ENCODE measurements around the gene KSR1.

KSR1 gene

GRCh38 chr17:27506348-27507218 lies 50.3 kb downstream of the KSR1 start:
- no peak for DNase-seq (ENCODE audit: low read depth, low spot score)
- H3K27ac ChIP-seq = no peak overlapping the region

GRCh38 chr17:27511168-27511883 lies 55.1 kb downstream of the KSR1 start:
- no peak overlapping the region for H3K27ac ChIP-seq
- no peak for DNase-seq (ENCODE audit: low read depth, low spot score)

GRCh38 chr17:27512031-27512430 lies 55.8 kb downstream of the KSR1 start:
- no peak for DNase-seq (ENCODE audit: low read depth, low spot score)
- H3K27ac ChIP-seq = no peak overlapping the region

- no peak for DNase-seq (ENCODE audit: low read depth, low spot score)
- no peak overlapping the region for H3K27ac ChIP-seq
Measured at GRCh38 chr17:27512511-27513346, 56.5 kb downstream of the KSR1 start.

GRCh38 chr17:27513849-27514248 lies 57.6 kb downstream of the KSR1 start:
- no peak overlapping the region for H3K27ac ChIP-seq
- DNase-seq (ENCODE audit: low read depth, low spot score) = no peak

GRCh38 chr17:27514595-27515413 lies 58.6 kb downstream of the KSR1 start:
- no peak for DNase-seq (ENCODE audit: low read depth, low spot score)
- H3K27ac ChIP-seq = no peak overlapping the region

- DNase-seq (ENCODE audit: low read depth, low spot score) = no peak
- H3K27ac ChIP-seq = no peak overlapping the region
Measured at GRCh38 chr17:27518048-27518447, 61.8 kb downstream of the KSR1 start.

- DNase-seq (ENCODE audit: low read depth, low spot score) = no peak
- no peak overlapping the region for H3K27ac ChIP-seq
Measured at GRCh38 chr17:27518545-27519521, 62.6 kb downstream of the KSR1 start.

- no peak for DNase-seq (ENCODE audit: low read depth, low spot score)
- no peak overlapping the region for H3K27ac ChIP-seq
Measured at GRCh38 chr17:27519550-27519949, 63.3 kb downstream of the KSR1 start.

GRCh38 chr17:27520491-27521185 lies 64.4 kb downstream of the KSR1 start:
- no peak for DNase-seq (ENCODE audit: low read depth, low spot score)
- H3K27ac ChIP-seq = no peak overlapping the region

GRCh38 chr17:27521281-27522027 lies 65.2 kb downstream of the KSR1 start:
- DNase-seq (ENCODE audit: low read depth, low spot score) = no peak
- H3K27ac ChIP-seq = no peak overlapping the region

- no peak for DNase-seq (ENCODE audit: low read depth, low spot score)
Measured at GRCh38 chr17:27522028-27522635, 65.9 kb downstream of the KSR1 start.

GRCh38 chr17:27523712-27524111 lies 67.5 kb downstream of the KSR1 start:
- no peak overlapping the region for H3K27ac ChIP-seq
- peak; percentile 31 for DNase-seq (ENCODE audit: low read depth, low spot score)

More at GRCh38 chr17:27522028-27522635, 65.9 kb downstream of the KSR1 start:
- H3K27ac ChIP-seq = no peak overlapping the region

GRCh38 chr17:27524594-27524993 lies 68.3 kb downstream of the KSR1 start:
- no peak overlapping the region for H3K27ac ChIP-seq
- no peak for DNase-seq (ENCODE audit: low read depth, low spot score)

- no peak for DNase-seq (ENCODE audit: low read depth, low spot score)
- no peak overlapping the region for H3K27ac ChIP-seq
Measured at GRCh38 chr17:27525316-27525715, 69.1 kb downstream of the KSR1 start.

GRCh38 chr17:27525836-27526603 lies 69.8 kb downstream of the KSR1 start:
- no peak overlapping the region for H3K27ac ChIP-seq

More at GRCh38 chr17:27525836-27526603, 69.8 kb downstream of the KSR1 start:
- no peak for DNase-seq (ENCODE audit: low read depth, low spot score)

Data from epithelial cell of prostate (primary cell).